ENCODE measurements around the gene STIMATE.
A peak's percentile ranks its signal among the peaks of the same experiment; 100 is the strongest.

STIMATE gene

GRCh38 chr3:52839892-52840545 is 57.3 kb downstream of the STIMATE start:
- no peak for DNase-seq (ENCODE audit: low spot score)

- DNase-seq (ENCODE audit: low spot score) = no peak
Measured at GRCh38 chr3:52839268-52839575, 58.1 kb downstream of the STIMATE start.

- DNase-seq (ENCODE audit: low spot score) = no peak
Measured at GRCh38 chr3:52838561-52839267, 58.6 kb downstream of the STIMATE start.

- DNase-seq (ENCODE audit: low spot score) = no peak
Measured at GRCh38 chr3:52836986-52837385, 60.4 kb downstream of the STIMATE start.

- DNase-seq (ENCODE audit: low spot score) = no peak
Measured at GRCh38 chr3:52836471-52836845, 60.9 kb downstream of the STIMATE start.

GRCh38 chr3:52835766-52836470 is 61.4 kb downstream of the STIMATE start:
- no peak for DNase-seq (ENCODE audit: low spot score)

DNA sequence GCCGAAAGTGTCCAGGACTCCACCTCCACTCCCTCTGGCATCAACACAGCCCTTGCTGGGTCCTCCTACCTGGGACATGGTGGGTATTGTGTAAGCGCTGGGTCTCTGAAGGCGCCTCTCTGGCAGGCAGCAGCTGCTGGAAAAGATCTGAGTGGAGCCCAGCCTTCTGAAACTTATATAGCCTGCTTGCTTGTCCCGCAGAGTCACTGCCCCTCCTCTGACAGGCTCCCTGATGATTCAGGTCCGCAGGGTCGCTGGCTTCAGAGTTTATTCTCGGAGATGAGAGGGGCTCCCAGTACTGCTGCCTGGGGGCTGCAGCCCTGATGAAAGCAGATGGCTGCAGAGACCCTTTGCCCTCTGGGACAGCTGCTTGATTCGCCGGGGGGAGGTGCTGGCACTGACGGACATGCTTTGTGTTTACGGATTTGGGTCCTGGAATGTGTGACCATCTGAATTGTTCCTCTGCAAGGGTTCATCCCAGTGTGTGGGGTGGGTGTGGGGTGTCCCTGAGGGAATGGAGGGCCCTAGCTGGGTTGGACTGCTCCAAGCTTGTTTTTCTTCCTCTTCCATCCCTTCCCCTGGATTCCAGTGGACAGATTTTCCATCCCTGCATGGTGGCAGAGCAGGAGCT is 62.4 kb downstream of the STIMATE start, which contains the start of gene MUSTN1:
Gene MUSTN1, minus strand, starts transcription at position 149 of the 631 bp plus-strand sequence. Its CDS starts 71 bp downstream, at position 78.
- DNase-seq (ENCODE audit: low spot score) = no peak

GRCh38 chr3:52833202-52833601 is 64.1 kb downstream of the STIMATE start:
- no peak for DNase-seq (ENCODE audit: low spot score)

DNA sequence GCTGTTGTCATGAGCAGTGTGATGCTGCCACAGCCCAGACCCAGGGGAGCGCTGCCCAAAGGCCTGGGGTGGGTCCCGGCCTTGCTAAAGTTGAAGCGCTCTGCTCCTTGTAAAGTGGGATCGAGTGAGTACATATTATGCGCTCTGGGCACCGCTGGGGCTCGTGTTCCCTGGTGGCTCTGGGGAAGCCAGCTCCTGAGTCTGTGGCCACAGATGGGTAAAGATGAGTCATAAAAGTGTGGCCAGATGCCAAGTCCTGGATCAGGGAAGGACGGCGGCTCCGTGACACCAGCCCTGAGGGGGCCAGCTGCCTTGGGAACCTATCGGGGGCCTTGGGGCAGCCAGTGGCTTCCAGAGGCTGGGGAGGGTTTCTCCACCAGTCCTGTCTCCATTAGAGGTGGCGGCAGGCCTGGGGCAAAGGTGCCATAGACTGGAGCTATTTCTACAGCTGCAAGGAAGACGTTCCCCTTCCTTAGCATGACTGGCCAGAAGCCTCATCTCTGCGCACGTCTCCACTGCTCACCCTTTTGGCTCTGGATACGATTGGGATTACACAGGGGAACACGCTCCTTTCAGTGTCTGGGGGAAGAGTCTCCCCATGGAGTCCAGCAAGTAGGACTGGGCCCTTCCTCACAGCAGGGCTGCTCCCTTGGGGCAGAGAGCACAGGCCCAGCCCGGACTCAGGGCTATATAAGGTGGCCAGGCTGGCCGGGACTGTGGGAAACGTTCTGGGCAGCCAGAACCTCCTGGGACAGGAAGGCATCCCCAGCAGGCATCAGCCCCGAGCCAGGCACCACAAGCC is 65.6 kb downstream of the STIMATE start:
- no peak for DNase-seq (ENCODE audit: low spot score)

- no peak for DNase-seq (ENCODE audit: low spot score)
Measured at GRCh38 chr3:52830535-52831258, 66.7 kb downstream of the STIMATE start, which contains the start of gene ITIH4. Gene ITIH4 (minus strand): TSS chr3:52830672. CDS start chr3:52830642, 30 bp downstream.

DNA sequence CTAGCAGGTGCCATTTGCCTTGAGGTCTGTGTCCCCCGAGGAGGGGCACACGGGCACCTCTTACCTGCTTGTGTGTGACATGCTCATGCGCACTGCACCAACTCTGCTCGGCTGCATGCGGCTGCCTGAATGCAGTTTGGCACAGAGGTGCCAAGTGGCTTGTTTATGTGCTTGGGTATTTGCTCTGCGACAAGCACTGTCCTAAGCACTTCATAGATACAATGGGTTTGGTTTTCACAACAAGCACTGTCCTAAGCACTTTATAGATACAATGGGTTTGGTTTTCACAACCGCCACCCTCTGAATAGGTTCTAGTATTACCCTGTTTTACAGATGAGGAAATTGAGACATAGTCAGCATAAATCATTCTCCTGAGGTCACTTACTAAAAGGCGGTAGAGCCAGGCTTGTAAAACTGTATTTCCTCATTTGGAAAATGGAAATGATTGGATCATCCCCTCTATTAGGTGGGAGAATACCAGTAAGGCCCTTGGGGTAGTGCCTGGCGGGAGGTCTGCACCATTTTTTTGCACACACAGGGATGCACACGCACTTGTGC is 67.4 kb downstream of the STIMATE start:
- no peak for DNase-seq (ENCODE audit: low spot score)

GRCh38 chr3:52829482-52829881 is 67.9 kb downstream of the STIMATE start:
- no peak for DNase-seq (ENCODE audit: low spot score)

GRCh38 chr3:52827866-52828376 is 69.4 kb downstream of the STIMATE start:
- no peak for DNase-seq (ENCODE audit: low spot score)

- DNase-seq (ENCODE audit: low spot score) = no peak
Measured at GRCh38 chr3:52827441-52827840, 69.9 kb downstream of the STIMATE start.

- DNase-seq (ENCODE audit: low spot score) = no peak
Measured at GRCh38 chr3:52824037-52824436, 73.3 kb downstream of the STIMATE start.

GRCh38 chr3:52822363-52822762 is 75.0 kb downstream of the STIMATE start:
- no peak for DNase-seq (ENCODE audit: low spot score)

DNA sequence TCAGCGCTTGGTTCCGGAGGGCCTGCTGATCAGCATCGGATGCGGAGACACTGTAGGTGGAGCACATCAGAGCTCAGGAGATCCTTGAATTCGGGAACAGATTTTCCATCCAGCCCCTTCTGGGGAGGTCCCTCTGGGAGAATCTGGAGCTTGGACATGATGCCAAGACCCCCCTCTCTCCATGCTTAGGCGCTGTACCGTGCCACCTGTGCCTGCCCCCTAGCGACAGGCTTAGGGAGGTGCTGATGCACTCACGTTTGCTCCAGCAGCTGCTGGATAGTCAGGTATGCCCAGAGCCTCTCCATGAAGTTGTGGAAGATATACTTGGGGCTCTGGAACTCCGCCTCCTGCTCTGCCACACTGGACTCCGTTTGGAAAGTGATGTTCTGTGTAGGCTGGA is 76.6 kb downstream of the STIMATE start:
- peak; percentile 40 for DNase-seq (ENCODE audit: low spot score)

- no peak for DNase-seq (ENCODE audit: low spot score)
Measured at GRCh38 chr3:52819936-52820335, 77.4 kb downstream of the STIMATE start.

- DNase-seq (ENCODE audit: low spot score) = no peak
Measured at GRCh38 chr3:52817860-52818259, 79.5 kb downstream of the STIMATE start.

- no peak for DNase-seq (ENCODE audit: low spot score)
Measured at GRCh38 chr3:52817221-52817620, 80.1 kb downstream of the STIMATE start.

DNA sequence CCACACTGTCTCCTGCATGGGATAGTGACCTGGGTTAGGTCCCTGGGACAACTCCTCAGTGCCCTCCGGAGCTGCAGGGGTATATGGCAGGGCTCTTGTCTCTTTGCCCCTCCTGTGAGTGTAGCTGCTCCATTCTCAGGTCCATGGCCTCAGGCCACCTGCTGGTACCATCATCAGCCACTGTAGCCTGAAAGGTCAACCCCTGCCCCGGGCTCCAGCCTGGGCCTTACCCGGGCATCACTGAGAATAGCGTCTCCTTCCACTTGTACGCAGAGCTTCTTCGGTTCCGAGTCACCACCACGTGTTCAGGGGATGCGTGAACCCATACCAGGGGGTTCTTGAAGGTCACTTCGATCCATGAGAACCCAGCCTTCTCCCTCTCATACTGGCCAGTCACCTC is 80.7 kb downstream of the STIMATE start:
- no peak for DNase-seq (ENCODE audit: low spot score)

Data from germinal center (tissue), 1 donor.